ENCODE data around the gene OSBPL8.
"Not testable (repeated sequence)": the region's sequence is repeated elsewhere in the genome, so short reads cannot be mapped to it uniquely, and the experiment has no call there.

Gene OSBPL8

DNA sequence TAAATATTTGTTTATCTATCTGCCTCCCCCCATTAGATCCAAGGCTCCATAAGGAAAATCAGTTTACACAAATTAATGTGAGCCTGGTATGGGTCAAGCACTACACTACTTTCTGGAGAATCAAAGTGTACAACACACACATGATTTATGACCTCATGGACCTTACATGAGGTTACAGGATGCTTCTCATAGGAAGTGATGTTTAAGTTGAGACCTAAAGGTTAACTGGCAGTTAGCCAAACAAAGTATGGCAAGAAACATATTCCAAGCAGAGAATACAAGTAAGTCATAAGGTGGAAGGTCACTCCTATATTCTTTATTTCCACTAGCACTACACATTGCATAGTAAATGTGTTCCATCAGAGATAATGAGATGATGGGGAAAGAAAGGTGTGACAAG, 39.2 kb downstream of the OSBPL8 start:
- no peak for DNase-seq

DNA sequence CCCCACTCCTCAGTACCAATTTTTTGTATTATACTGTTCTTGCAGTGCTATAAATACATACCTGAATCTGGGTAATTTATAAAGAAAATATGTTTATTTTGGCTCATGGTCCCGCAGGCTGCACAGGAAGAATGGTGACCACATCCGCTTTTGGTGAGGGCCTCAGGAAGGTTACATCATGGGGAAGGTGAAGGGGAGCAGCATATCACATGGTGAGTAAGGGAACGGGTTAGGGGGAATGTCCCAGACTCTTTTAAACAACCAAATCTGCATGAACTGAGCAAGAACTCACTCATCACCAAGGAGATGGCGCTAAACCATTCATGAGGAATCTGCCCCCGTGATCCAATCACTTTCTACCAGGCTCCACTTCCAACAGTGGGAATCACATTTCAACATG, 40.0 kb downstream of the OSBPL8 start:
- DNase-seq = no peak

DNA sequence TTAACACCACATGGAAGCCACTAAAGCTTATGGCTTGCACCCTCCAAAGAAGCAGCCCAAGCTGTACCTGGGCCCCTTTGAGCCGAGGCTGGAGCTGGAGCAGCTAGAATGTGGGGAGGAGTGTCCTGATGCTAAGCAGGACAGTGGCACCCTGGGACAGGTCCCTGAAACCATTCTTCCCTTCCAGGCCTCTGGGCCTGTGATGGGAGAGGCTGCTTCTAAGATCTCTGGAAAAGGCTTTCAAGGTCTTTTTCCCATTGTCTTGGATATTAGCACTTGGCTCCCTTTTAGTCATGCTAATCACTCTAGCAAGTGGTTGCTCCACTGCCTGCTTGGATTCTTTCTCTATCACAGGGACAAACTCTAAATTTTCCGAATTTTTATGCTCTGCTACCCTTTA, 40.9 kb downstream of the OSBPL8 start:
- no peak for DNase-seq

DNA sequence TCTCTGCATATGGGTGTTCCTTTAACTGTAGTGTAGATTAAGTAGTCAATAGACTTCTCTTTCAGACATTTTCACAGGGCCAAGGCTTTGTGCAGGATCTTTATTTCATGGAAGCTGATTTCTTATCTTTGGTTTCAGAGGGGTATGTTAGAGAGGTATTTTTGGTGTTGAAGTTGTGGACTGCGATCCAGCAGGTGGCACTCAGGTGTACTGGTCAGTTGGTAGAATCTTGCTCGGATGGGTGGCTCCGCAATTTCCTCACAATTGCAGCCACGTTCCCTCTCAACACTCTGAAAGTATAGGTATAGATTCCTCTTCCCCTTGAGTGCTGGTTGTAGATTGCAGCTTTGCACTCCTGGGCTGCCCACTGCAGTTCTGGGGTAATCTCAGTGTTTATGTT, 44.3 kb downstream of the OSBPL8 start:
- no peak for DNase-seq

DNA sequence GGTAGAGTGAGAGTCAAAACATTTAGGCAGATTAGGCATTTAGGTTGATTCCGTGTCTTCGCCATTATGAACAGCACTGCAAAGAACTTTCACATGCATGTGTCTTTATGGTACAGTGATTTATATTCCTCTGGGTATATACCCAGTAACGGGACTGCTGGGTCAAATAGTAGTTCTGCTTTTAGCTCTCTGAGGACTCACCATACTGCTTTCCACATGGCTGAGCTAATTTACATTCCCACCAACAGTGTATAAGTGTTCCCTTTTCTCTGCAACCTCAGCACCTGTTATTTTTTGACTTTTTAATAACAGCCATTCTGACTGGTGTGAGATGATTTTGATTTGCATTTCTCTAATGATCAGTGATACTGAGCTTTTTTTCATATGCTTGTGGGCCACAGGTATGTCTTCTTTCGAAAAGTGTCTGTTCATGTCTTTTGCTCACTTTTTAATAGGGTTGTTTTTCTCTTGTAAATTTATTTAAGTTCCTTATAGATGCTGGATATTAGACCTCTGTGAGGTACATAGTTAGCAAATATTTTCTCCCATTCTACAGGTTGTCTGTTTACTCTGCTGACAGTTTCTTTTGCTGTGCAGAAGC, 48.4 kb downstream of the OSBPL8 start:
- not testable (repeated sequence) for DNase-seq

DNA sequence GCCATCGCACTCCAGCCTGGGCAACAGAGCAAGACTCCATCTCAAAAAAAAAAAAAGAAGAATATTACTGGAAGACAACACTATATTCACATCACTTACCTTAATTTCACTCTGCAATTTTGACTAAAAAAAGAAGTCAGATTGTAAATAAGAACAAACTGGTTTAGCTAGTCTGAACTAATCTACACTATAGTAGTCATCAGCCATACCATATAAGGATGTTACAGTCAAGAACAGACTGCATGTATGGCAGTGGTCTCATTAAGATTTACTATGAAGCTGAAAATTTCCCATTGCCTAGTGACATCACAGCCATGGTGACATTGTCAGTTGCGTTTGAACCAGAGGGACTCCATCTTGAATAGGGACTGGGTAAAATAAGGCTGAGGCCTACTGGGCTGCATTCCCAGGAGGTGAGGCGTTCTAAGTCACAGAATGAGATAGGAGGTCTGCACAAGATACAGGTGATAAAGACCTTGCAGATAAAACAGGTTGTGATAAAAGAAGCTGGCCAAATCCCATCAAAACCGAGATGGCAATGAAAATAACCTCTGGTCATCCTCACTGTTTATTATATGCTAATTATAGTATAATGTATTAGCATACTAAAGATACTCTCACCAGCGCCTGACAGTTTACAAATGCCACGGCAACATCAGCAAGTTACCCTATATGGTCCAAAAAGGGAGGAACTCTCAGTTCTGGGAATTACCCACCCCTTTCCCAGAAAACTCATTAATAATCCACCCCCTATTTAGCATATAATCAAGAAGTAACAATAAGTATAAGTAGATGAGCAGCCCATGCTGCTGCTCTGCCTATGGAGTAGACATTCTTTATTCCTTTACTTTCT, 51.2 kb downstream of the OSBPL8 start:
- no peak for DNase-seq

DNA sequence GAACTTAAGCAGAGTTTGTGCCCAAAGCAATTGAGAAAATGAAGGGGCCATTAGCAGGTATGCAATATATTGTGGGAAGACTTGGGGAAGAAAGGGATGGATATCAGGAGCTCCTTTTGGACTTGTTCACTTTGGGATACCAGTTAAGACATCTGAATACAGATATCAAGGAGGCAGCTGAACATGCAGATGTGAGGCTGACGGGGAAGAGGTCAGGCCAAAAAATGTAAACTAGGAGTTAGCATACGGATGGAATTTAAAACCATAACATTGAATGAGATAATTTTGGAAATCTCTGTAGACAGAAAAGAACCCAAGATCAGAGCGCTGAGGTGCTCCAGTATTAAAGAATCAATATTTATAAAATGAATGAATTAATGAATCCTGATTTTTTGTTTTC, 53.4 kb downstream of the OSBPL8 start:
- no peak for DNase-seq

DNA sequence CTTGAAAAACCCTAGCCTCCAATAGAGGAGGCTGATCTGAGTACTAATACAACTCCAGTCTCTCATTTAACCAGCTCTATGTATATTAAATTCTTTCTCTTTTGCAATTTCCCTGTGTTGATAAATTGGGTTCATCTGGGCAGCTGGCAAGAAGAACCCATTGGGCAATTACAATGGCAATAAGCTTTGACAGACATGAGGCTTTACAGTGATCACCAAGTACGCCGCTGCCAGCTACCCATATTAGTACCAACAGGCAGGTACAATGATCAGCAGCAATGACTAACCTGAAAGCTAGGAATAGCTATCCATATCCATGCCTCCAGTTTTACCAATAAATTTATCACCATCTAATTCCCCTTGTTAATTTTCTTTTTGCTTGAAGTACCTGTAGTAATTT, 54.5 kb downstream of the OSBPL8 start:
- no peak for DNase-seq

DNA sequence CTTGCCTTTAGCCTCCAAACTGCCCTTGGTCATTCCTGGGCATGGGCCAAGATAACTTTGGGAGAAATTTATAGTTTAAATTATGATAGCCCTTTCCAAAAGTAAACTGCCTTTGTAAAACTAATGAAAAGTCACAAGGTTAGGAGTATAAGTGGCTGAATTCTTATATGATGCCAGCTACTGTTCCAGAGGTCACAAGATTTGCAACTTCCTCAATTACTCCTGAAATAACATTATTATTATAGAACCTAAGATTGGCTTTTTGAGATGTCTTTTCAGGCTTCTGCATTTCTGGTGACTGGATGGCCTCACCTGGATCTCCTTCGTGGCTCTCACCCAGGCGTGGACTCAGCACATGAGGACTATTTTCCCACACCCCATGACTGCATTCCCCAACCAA, 55.0 kb downstream of the OSBPL8 start:
- DNase-seq = no peak

DNA sequence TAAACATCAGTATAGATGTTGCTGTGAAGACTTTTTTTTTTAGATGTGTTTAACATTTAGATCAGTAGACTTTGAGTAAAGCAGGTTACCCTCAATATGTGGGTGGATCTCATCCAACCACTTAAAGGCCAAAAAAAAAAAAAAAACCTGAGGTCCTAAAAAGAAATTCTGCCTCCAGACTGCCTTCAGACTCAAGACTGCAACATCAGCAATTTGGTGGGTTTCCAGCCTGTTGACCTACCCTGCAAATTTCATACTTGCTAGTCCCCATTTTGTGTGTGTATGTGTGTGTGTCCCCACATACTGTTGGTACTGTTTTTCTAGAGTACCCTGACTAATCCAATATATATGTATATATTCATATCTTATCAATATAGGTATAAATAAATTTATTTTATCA, 55.6 kb downstream of the OSBPL8 start:
- DNase-seq = no peak

DNA sequence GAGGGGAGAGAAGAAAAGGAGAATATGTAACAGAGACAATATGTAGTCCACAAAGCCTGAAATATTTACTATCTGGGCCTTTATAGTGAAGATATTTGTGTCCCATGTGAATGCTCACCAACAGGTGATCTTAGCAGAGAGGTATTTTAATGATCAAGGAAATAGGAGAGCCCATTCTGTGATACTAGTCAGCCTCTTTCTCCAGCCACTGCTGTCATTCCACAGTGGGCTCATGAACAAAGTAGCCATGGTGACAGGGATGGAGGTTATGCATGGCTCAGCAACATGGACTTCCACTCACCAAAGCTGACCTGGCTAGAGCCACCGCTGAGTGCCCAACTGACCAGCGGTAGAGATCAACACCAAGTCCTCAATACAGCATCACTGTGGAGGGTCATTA, 58.2 kb downstream of the OSBPL8 start:
- DNase-seq = no peak

DNA sequence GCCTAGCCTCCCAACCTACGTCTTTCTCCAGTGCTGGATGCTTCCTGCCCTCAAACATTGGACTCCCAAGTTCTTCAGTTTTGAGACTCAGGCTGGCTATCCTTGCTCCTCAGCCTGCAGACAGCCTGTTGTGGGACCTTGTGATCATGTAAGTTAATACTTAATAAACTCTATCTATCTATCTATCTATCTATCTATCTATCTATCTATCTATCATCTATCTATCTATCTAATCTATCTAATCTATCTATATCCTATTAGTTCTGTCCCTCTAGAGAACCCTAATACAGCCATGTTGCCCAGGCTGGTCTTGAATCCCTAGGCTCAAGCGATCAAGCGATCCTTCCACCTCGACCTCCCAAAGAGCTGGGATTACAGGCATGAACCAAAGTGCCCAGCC, 60.4 kb downstream of the OSBPL8 start:
- not testable (repeated sequence) for DNase-seq

DNA sequence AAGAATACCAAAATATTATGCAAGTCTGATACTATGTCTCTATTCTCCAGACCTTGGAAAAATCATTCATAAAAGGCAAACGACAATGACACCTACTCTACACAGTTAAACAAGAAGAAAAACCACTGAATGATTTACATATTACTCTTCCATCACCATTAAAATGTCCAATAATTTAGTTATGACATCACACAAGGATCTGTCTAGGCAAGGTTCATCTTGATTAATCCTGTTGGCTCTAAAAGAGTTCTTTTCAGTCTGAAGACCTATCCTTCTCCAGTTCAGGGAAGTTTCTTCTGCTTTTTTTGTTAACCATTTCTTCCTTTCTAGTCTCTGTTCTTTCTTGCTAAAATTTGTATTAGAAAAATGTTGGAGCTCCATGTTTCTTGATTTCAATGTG, 64.0 kb downstream of the OSBPL8 start:
- no peak for DNase-seq

DNA sequence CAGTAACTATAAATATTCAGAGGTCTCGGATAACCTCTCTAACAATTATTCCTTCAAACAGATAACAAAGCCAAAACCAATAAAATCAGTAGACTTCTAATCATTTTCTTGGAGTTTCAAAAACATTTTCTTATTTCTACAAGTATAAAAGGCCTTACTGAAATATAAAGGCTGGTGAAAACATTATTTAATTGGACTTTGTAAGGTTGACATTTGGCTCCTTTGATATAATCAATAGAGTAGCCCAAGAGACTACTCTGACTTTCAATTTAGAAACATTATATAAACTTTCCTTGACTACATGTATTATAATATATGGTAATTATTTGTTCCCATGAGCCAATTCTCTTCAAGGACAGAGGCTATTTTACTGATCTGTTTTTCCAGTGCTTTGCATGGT, 68.3 kb downstream of the OSBPL8 start:
- no peak for DNase-seq

DNA sequence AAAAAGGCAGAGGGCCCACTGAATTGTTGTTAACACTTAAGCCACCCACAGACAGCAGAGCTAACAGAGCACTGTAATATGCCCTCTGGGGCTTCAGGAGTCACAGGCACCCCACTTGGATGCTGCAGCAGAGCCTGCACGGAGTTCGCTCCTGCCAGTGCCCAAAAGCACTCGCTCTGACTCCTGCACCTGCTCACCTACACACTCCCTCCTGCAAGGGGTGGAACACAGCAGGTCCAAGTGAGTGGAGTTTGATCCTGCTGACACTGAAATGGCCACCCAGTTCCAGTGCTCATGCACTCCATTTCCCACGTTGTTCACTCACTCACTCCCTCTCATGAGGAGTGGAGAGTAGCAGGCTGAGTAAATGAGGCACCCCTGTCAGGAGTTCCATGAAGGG, 68.8 kb downstream of the OSBPL8 start:
- no peak for DNase-seq

DNA sequence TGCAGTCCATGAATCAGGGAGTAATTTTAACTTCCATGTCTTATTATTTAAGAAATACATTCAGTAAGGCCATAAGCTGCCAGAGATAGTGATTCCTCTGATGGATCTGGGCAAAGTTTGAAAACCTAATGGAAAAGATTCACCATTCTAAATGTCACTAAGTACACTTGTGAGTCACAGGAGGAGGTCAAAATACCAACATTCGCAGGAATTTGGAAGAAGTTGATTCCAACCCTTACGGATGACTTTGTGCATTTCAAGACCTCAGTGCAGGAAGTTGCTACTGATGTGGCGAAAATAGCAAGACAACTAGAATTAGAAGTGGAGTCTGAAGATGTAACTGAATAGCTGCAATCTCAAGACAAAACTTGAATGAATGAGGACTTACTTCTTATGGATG, 69.8 kb downstream of the OSBPL8 start:
- DNase-seq = no peak

DNA sequence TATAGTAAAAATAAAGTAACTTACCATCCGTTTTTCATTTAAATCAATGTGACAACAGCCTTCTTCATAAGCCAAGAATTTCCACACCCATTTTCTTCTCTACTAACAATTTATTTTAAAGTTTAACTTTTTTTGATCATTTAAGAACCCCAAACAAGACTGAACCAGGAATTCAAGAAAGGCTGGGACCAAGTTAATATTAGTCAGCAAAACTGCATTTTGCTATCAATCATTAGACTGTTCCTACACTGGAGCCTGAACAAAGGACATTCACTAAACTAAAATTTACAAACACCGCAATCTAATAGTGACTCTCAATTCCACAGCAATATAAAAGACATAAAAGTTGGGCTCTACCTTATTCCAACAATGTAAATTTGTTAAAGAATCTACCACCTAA, 73.6 kb downstream of the OSBPL8 start:
- DNase-seq = no peak

DNA sequence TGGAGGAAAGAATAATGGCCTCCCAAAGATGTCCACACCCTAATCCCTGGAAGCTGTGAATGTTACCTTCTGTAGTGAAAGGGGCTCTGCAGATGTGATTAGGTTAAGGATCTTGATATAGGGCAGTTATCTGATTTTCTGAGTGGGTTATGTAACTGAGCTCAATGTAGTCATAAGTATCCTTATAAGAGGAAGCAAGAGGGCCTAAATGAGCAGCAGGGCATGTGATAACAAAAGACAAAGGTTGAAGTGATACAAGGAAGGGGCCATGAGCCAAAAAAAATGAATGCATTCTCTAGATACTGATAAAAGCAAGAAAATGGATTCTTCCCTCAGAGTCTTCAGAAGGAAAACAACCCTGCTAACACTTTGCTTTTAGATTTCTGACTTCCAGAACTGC, 78.8 kb downstream of the OSBPL8 start:
- DNase-seq = no peak

DNA sequence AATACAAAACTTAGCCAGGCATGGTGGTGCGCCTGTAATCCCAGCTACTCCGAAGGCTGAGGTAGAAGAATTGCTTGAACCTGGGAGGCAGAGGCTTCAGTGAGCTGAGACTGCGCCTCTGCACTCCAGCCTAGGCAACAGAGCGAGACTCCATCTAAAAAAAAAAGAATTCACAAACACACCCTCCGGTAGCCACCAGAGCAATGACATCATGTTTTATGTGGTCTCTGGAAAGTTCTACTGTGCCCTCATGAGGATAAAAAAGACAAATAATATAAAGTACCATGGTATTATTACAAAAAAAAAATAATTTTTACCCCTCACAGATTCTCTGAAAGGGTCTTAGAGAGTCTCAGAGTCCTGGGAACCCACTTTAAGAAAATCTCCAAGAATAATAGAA, 81.5 kb downstream of the OSBPL8 start:
- no peak for DNase-seq

DNA sequence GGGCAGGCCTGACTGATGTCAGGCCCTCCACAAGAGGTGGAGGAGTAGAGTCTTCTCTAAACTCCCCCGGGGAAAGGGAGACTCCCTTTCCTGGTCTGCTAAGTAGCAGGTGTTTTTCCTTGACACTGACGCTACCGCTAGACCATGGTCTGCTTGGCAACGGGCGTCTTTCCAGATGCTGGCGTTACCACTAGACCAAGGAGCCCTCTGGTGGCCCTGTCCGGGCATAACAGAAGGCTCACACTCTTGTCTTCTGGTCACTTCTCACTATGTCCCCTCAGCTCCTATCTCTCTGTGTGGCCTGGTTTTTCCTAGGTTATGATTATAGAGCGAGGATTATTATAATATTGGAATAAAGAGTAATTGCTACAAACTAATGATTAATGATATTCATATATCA, 86.7 kb downstream of the OSBPL8 start:
- not testable (repeated sequence) for DNase-seq

DNA sequence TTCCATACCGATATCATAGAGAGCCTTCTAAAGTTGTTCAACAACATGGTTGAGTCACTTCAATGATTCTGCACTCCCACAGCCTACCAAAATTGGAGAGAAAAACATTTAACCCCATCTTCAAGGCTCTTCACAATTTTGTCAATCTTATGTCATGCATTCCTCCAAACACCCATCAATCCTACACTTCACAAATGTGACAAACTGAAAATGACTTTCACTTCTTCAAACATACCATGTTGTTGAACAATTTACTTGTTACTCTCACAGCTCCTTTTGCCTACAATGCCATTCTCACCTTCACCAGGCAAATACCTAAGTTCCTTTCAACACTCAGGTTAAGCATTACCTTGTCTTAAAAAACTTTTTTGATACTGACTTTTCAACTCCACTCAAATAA, 88.0 kb downstream of the OSBPL8 start:
- no peak for DNase-seq

DNA sequence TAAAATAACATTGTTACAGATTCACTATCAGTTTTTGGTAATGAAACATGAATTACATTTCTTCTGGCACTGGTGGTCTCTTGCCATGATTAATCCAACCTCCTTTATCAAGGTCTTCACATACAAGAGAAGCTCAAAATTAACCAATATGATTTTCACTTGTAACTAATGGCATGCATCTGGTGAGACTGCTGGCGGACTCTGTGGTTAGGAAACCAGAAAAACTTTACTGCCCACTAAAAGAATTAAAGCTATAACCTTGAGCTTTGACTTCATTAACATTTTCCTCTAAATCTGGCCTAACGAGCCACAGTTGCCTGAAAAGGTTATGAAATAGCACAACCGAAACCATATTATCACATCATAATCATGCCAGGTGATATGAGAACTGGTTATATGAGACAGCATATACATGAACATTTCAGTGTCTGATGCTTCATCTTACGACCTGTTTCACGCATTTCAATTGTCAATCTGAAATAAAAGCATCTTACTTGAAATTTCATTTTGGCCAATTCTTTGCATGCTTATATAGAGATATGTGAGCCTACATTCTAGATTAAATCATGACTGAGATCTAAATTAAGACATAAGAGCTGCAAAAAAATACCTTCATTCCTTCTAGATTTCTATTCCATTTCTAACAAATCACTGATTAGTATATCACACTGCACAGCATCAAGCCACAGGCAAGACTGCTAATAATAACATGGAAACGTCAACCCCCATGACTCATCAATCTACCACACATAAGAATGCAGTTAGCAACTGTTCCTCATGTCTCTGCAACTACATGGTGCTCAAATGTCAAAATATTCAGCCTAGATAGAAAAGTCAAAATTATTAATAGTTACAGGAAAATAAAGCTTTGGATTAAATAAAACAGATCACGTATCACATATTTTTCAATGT, 89.3 kb downstream of the OSBPL8 start:
- DNase-seq = no peak

DNA sequence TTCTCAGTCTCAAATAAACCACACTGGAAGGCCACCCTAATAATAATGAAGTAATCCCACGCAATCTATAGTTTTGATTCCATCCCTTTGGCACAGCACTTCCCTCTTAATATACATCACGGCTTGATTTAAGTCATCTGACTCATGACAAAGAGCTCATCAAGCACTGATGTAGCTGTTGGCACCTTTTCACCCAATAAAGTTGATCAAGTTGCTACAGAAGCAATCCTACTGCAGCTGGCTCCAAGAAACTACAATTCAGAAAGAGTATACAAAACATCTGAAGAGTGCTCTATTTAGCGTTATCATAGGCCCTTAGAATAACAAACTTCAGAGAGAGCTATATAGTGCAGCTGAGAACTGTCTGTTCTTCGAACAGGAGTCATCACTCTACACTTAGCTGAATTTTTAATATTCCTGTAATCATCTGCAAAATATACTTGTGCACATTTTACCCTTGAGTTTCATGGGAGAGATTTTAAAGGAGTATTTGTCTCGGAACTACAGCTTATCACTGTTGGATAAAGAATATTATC, 94.9 kb downstream of the OSBPL8 start:
- no peak for DNase-seq

Measured in NCI-H774 (cell line).